PFSK-1 (cell line): Measurements from ENCODE around the gene DMRTA2.

Experiments
- FOXP2 ChIP-seq: optimal IDR thresholded peaks from 2 replicates; pipeline ENCODE3; 2011; ENCODE audit warnings: borderline replicate concordance, control low read depth, inconsistent platforms; ENCODE audit not compliant: insufficient read depth; ENCODE audit errors: extremely low read length, extremely low read depth
- POLR2AphosphoS5 ChIP-seq: IDR thresholded peaks from 2 replicates; pipeline ENCODE4 v1.6.1; 2012; ENCODE audit warnings: low read depth, mild to moderate bottlenecking, control low read depth, low read length, moderate library complexity
- REST ChIP-seq, 2 experiments: IDR thresholded peaks; 2 replicates each; pipeline versions ENCODE4 v1.6.1 to v1.8.0; 2011 to 2012; ENCODE audit warnings: low read depth in 2 of 2, low read length in 2 of 2, control low read depth in 1 of 2, inconsistent platforms in 1 of 2, mild to moderate bottlenecking in 1 of 2, moderate library complexity in 1 of 2; ENCODE audit not compliant: insufficient read depth in 1 of 2
- SIN3A ChIP-seq: IDR thresholded peaks from 2 replicates; pipeline ENCODE4 v1.6.1; 2012; ENCODE audit warnings: mild to moderate bottlenecking, low read length, moderate library complexity, borderline replicate concordance; ENCODE audit not compliant: insufficient read depth
- TAF1 ChIP-seq: IDR thresholded peaks from 2 replicates; pipeline ENCODE4 v1.6.1; 2012; ENCODE audit warnings: low read length, control low read depth, borderline replicate concordance; ENCODE audit not compliant: insufficient read depth

The DMRTA2 gene

GRCh38 chr1:50453266-50453665, 30.0 kb upstream of the DMRTA2 start:
- TF ChIP-seq TAF1: no peak
- no peak for TF ChIP-seq SIN3A
- TF ChIP-seq REST (IDR thresholded peaks at IDR 0.05; ENCODE audit: insufficient read depth in 1 of 2, low read depth in 2 of 2, low read length in 2 of 2): no peak
- no peak for TF ChIP-seq POLR2AphosphoS5
- no peak for TF ChIP-seq FOXP2

- no peak for TF ChIP-seq SIN3A
- no peak for TF ChIP-seq REST (IDR thresholded peaks at IDR 0.05; ENCODE audit: insufficient read depth in 1 of 2, low read depth in 2 of 2, low read length in 2 of 2)
- no peak for TF ChIP-seq TAF1
- no peak for TF ChIP-seq FOXP2
- no peak for TF ChIP-seq POLR2AphosphoS5
These were observed 29.5 kb upstream of the DMRTA2 start for GRCh38 chr1:50452700-50453099.

GRCh38 chr1:50450861-50451653, 27.8 kb upstream of the DMRTA2 start:
- TF ChIP-seq POLR2AphosphoS5 (no peak), FOXP2 (no peak), SIN3A (no peak), TAF1 (no peak), REST (IDR thresholded peaks at IDR 0.05; ENCODE audit: insufficient read depth in 1 of 2, low read depth in 2 of 2, low read length in 2 of 2) (no peak)

- TF ChIP-seq FOXP2 (no peak), SIN3A (no peak), REST (IDR thresholded peaks at IDR 0.05; ENCODE audit: insufficient read depth in 1 of 2, low read depth in 2 of 2, low read length in 2 of 2) (no peak), POLR2AphosphoS5 (no peak), TAF1 (no peak)
These were observed 24.7 kb upstream of the DMRTA2 start for GRCh38 chr1:50447961-50448360.
